ENCODE measurements around the gene POMT2. TPM values are rescaled to one million over a fixed set of nuclear protein-coding genes. Genes with fewer than 3 reads are reported as not detected.

The POMT2 gene
- 2.3 TPM for polyA plus RNA-seq

GRCh38 chr14:77320238-77320935 is at the start of gene POMT2:
Gene POMT2, minus strand, starts transcription at chr14:77320883. Its CDS starts 202 bp downstream, at chr14:77320681.
- Mint-ChIP-seq H3K27ac (peak within 1 kb of the TSS; percentile 98 to 100 (median 99)), H3K9me3 (no peaks in the 10 kb centered on the region), H3K36me3 (no peaks in the 10 kb centered on the region), H3K4me3 (peak within 1 kb of the TSS; percentile 96 to 100 (median 99)), H3K27me3 (no peaks in the 10 kb centered on the region), H3K4me1 (peaks cover 14 to 22% (median 15%) of the 10 kb centered on the region in 3 donors)

GRCh38 chr14:77369285-77369684 is 48.6 kb upstream of the POMT2 start:
- H3K36me3 Mint-ChIP-seq: peaks cover 5% of the 10 kb centered on the region
- peaks cover 0 to 3% (median 0%) of the 10 kb centered on the region in 3 donors for H3K9me3 Mint-ChIP-seq
- peak overlapping the region in 2 of 4 donors; percentile 9 to 72 for H3K4me3 Mint-ChIP-seq
- H3K27ac Mint-ChIP-seq: peak overlapping the region in 1 of 3 donors; percentile 83
- peaks cover 1% of the 10 kb centered on the region for H3K27me3 Mint-ChIP-seq
- H3K4me1 Mint-ChIP-seq: peaks cover 63 to 71% (median 68%) of the 10 kb centered on the region in 3 donors

GRCh38 chr14:77364146-77364545 is 43.5 kb upstream of the POMT2 start:
- peaks cover 8% of the 10 kb centered on the region for H3K36me3 Mint-ChIP-seq
- peak overlapping the region in 2 of 4 donors; percentile 10 to 53 for H3K4me3 Mint-ChIP-seq
- peaks cover 67 to 72% (median 67%) of the 10 kb centered on the region in 3 donors for H3K4me1 Mint-ChIP-seq
- peak overlapping the region in 1 of 3 donors; percentile 17 for H3K27ac Mint-ChIP-seq
- H3K27me3 Mint-ChIP-seq: no peaks in the 10 kb centered on the region
- H3K9me3 Mint-ChIP-seq: no peaks in the 10 kb centered on the region

GRCh38 chr14:77359626-77360025 is 38.9 kb upstream of the POMT2 start:
- H3K27ac Mint-ChIP-seq: no peak overlapping the region
- peaks cover 36 to 46% (median 41%) of the 10 kb centered on the region in 3 donors for H3K4me1 Mint-ChIP-seq
- H3K4me3 Mint-ChIP-seq: no peak overlapping the region
- H3K27me3 Mint-ChIP-seq: no peaks in the 10 kb centered on the region
- H3K36me3 Mint-ChIP-seq: peaks cover 9% of the 10 kb centered on the region
- no peaks in the 10 kb centered on the region for H3K9me3 Mint-ChIP-seq

- H3K27me3 Mint-ChIP-seq: no peaks in the 10 kb centered on the region
- no peaks in the 10 kb centered on the region for H3K9me3 Mint-ChIP-seq
- no peak overlapping the region for H3K4me3 Mint-ChIP-seq
- peaks cover 19 to 33% (median 30%) of the 10 kb centered on the region in 3 donors for H3K4me1 Mint-ChIP-seq
- peaks cover 7% of the 10 kb centered on the region for H3K36me3 Mint-ChIP-seq
- H3K27ac Mint-ChIP-seq: no peak overlapping the region
Measured at GRCh38 chr14:77356899-77357298, 36.2 kb upstream of the POMT2 start.

GRCh38 chr14:77355811-77356210 is 35.1 kb upstream of the POMT2 start:
- Mint-ChIP-seq H3K27me3 (no peaks in the 10 kb centered on the region), H3K36me3 (peaks cover 6% of the 10 kb centered on the region), H3K27ac (no peak overlapping the region), H3K9me3 (no peaks in the 10 kb centered on the region), H3K4me3 (no peak overlapping the region), H3K4me1 (peaks cover 11 to 23% (median 22%) of the 10 kb centered on the region in 3 donors)

GRCh38 chr14:77353469-77354141 is 32.9 kb upstream of the POMT2 start:
- Mint-ChIP-seq H3K4me1 (peaks cover 5 to 26% (median 17%) of the 10 kb centered on the region in 3 donors), H3K27ac (no peak overlapping the region), H3K4me3 (no peak overlapping the region), H3K36me3 (peaks cover 3% of the 10 kb centered on the region), H3K27me3 (no peaks in the 10 kb centered on the region), H3K9me3 (no peaks in the 10 kb centered on the region)

- H3K9me3 Mint-ChIP-seq: no peaks in the 10 kb centered on the region
- H3K27me3 Mint-ChIP-seq: no peaks in the 10 kb centered on the region
- peak overlapping the region in 1 of 4 donors; percentile 51 for H3K4me3 Mint-ChIP-seq
- H3K27ac Mint-ChIP-seq: peak overlapping the region; percentile 11 to 92 (median 91)
- H3K36me3 Mint-ChIP-seq: peaks cover 5% of the 10 kb centered on the region
- peaks cover 7 to 21% (median 10%) of the 10 kb centered on the region in 3 donors for H3K4me1 Mint-ChIP-seq
Measured at GRCh38 chr14:77347751-77348150, 27.1 kb upstream of the POMT2 start.

GRCh38 chr14:77346495-77346894 is 25.8 kb upstream of the POMT2 start:
- Mint-ChIP-seq H3K4me3 (no peak overlapping the region), H3K27ac (no peak overlapping the region), H3K4me1 (peaks cover 7 to 21% (median 10%) of the 10 kb centered on the region in 3 donors), H3K9me3 (no peaks in the 10 kb centered on the region), H3K27me3 (no peaks in the 10 kb centered on the region), H3K36me3 (peaks cover 8% of the 10 kb centered on the region)

GRCh38 chr14:77344377-77344996 is 23.8 kb upstream of the POMT2 start:
- no peak overlapping the region for H3K27ac Mint-ChIP-seq
- H3K27me3 Mint-ChIP-seq: no peaks in the 10 kb centered on the region
- no peak overlapping the region for H3K4me3 Mint-ChIP-seq
- H3K36me3 Mint-ChIP-seq: peaks cover 9% of the 10 kb centered on the region
- H3K9me3 Mint-ChIP-seq: no peaks in the 10 kb centered on the region
- H3K4me1 Mint-ChIP-seq: peaks cover 7 to 13% (median 9%) of the 10 kb centered on the region in 3 donors

- no peaks in the 10 kb centered on the region for H3K27me3 Mint-ChIP-seq
- peaks cover 4 to 10% (median 6%) of the 10 kb centered on the region in 3 donors for H3K4me1 Mint-ChIP-seq
- H3K9me3 Mint-ChIP-seq: no peaks in the 10 kb centered on the region
- no peak overlapping the region for H3K4me3 Mint-ChIP-seq
- H3K27ac Mint-ChIP-seq: no peak overlapping the region
- peaks cover 11% of the 10 kb centered on the region for H3K36me3 Mint-ChIP-seq
Measured at GRCh38 chr14:77343662-77344061, 23.0 kb upstream of the POMT2 start.

GRCh38 chr14:77342726-77343397 is 22.2 kb upstream of the POMT2 start:
- H3K36me3 Mint-ChIP-seq: peaks cover 11% of the 10 kb centered on the region
- H3K4me1 Mint-ChIP-seq: peaks cover 3 to 9% (median 5%) of the 10 kb centered on the region in 3 donors
- peak overlapping the region in 1 of 3 donors; percentile 53 for H3K27ac Mint-ChIP-seq
- no peaks in the 10 kb centered on the region for H3K27me3 Mint-ChIP-seq
- no peaks in the 10 kb centered on the region for H3K9me3 Mint-ChIP-seq
- no peak overlapping the region for H3K4me3 Mint-ChIP-seq

- no peak overlapping the region for H3K4me3 Mint-ChIP-seq
- peaks cover 0 to 4% (median 0%) of the 10 kb centered on the region in 3 donors for H3K4me1 Mint-ChIP-seq
- H3K27me3 Mint-ChIP-seq: no peaks in the 10 kb centered on the region
- peaks cover 8% of the 10 kb centered on the region for H3K36me3 Mint-ChIP-seq
- H3K9me3 Mint-ChIP-seq: no peaks in the 10 kb centered on the region
- no peak overlapping the region for H3K27ac Mint-ChIP-seq
Measured at GRCh38 chr14:77340389-77340788, 19.7 kb upstream of the POMT2 start.

- Mint-ChIP-seq H3K36me3 (peaks cover 8% of the 10 kb centered on the region), H3K4me3 (no peak overlapping the region), H3K27ac (no peak overlapping the region), H3K9me3 (no peaks in the 10 kb centered on the region), H3K4me1 (peaks cover 0 to 4% (median 0%) of the 10 kb centered on the region in 3 donors), H3K27me3 (no peaks in the 10 kb centered on the region)
Measured at GRCh38 chr14:77339407-77339806, 18.7 kb upstream of the POMT2 start.

GRCh38 chr14:77338302-77338701 is 17.6 kb upstream of the POMT2 start:
- H3K9me3 Mint-ChIP-seq: no peaks in the 10 kb centered on the region
- peaks cover 6% of the 10 kb centered on the region for H3K36me3 Mint-ChIP-seq
- H3K4me3 Mint-ChIP-seq: no peak overlapping the region
- no peaks in the 10 kb centered on the region for H3K4me1 Mint-ChIP-seq
- no peaks in the 10 kb centered on the region for H3K27me3 Mint-ChIP-seq
- peak overlapping the region in 1 of 3 donors; percentile 59 for H3K27ac Mint-ChIP-seq

Data from IgD-negative memory B cell (primary cell).